ENCODE data around the gene IFNL3. TPM values are rescaled to one million over a fixed set of nuclear protein-coding genes. Genes with fewer than 3 reads are reported as not detected.

IFNL3 gene
- total RNA-seq, 1 experiment from 2014 or later, result not detected

GRCh38 chr19:39196860-39197562, 47.8 kb downstream of the IFNL3 start, which contains the start of gene NCCRP1 (continued):
- TF ChIP-seq FOXP4 (CRISPR knock-in tag; IDR thresholded peaks at IDR 0.05), result peak; percentile 92
- 0 out of 2 replicates have a peak, but pooled peaks have one; percentile 72 for TF ChIP-seq SMAD3 (CRISPR knock-in tag; IDR thresholded peaks at IDR 0.05; ENCODE audit: borderline replicate concordance)
- TF ChIP-seq ZNF671 (CRISPR knock-in tag; IDR thresholded peaks at IDR 0.05), result no peak
- TF ChIP-seq SMAD4 (CRISPR knock-in tag; IDR thresholded peaks at IDR 0.05), result no peak
- no peak for TF ChIP-seq ZNF425 (CRISPR knock-in tag; conservative IDR thresholded peaks at IDR 0.05)
- no peak for TF ChIP-seq NR1H2 (CRISPR knock-in tag; IDR thresholded peaks at IDR 0.05)
- no peak for TF ChIP-seq ZNF396 (CRISPR knock-in tag; IDR thresholded peaks at IDR 0.05; ENCODE audit: borderline replicate concordance)
- no peak for TF ChIP-seq STAT6 (CRISPR knock-in tag; conservative IDR thresholded peaks at IDR 0.05; ENCODE audit: low read depth)
- no peak for TF ChIP-seq ATF3 (CRISPR knock-in tag; conservative IDR thresholded peaks at IDR 0.05)
- no peak for TF ChIP-seq OVOL2 (CRISPR knock-in tag; IDR thresholded peaks at IDR 0.05; ENCODE audit: borderline replicate concordance)
- no peak for TF ChIP-seq ZNF512 (CRISPR knock-in tag; IDR thresholded peaks at IDR 0.05; ENCODE audit: borderline replicate concordance)
- TF ChIP-seq E2F1 (CRISPR knock-in tag; IDR thresholded peaks at IDR 0.05), result no peak
- peak; percentile 85; the same call in 1 of the 2 replicates for TF ChIP-seq ETV6 (CRISPR knock-in tag; IDR thresholded peaks at IDR 0.05)
- no peak for TF ChIP-seq ATF6 (CRISPR knock-in tag; IDR thresholded peaks at IDR 0.05)
- TF ChIP-seq FOXJ3 (CRISPR knock-in tag; IDR thresholded peaks at IDR 0.05; ENCODE audit: borderline replicate concordance), result no peak
- TF ChIP-seq NR2C2 (CRISPR knock-in tag; IDR thresholded peaks at IDR 0.05), result peak; percentile 66; the same call in 1 of the 2 replicates
- no peak for TF ChIP-seq HMGA2 (CRISPR knock-in tag; IDR thresholded peaks at IDR 0.05)
- peak; percentile 68 for TF ChIP-seq SP1 (CRISPR knock-in tag; conservative IDR thresholded peaks at IDR 0.05)
- no peak for TF ChIP-seq E2F5 (CRISPR knock-in tag; IDR thresholded peaks at IDR 0.05)
- TF ChIP-seq JUN (CRISPR knock-in tag; IDR thresholded peaks at IDR 0.05), result peak; percentile 72; the same call in 1 of the 2 replicates
- TF ChIP-seq RELA (CRISPR knock-in tag; IDR thresholded peaks at IDR 0.05; ENCODE audit: borderline replicate concordance), result peak; percentile 94; the same call in 1 of the 2 replicates
- TF ChIP-seq GRHL2 (CRISPR knock-in tag; IDR thresholded peaks at IDR 0.05; ENCODE audit: insufficient replicate concordance, severe bottlenecking), result no peak
- no peak for TF ChIP-seq IRF2 (CRISPR knock-in tag; IDR thresholded peaks at IDR 0.05; ENCODE audit: borderline replicate concordance, low read depth)
